HK-2 (cell line): ENCODE data around the gene CLDN11.

Experiments
- DNase-seq: peaks from one replicate; pipeline ENCODE4 v3.0.0-alpha.2; 2018; ENCODE audit not compliant: unreplicated experiment

Gene CLDN11

DNA sequence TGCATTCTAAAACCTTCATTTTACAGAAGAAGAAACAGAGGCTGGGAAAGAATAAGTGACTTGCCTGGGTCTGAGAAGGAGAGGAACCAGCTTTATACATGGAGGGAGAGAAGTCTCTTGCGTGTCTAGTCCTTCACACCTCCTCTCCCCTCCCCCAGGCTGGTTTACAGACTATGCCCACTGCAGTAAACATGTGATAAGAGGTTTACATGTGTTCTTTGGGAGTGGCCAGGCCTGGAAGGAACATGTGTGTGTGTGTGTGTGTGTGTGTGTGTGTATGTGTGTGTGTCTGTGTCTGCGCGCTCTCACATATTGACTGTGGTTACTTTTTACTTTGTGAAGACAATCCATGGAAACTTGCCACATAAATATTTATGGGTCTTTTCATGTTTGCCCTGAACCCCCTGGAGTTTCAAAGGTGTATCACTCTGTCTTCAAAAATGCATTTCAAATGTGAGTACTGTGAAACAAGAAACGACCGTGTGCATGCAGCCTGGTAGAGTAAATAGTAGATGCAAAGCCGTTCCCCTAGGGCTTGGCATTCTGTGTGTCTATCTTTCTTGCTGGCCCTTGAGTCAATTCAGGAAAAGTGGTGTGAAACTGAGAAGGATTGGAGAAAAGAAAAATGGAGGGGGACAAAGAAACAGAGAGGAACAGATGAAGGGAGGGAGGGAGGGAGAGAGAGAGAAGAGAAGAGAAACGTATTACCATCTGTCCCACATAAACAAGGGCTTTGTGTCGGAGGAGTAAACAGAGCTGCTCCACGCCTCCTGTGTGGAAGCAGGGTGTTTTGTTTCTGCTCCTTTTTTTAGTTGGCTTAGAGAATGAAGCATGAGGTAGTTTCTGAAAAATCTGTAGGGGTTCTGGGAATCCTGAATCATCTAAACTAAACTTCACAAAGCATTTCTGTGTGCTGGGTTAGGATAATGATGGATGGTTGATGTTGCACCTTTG, 51.7 kb downstream of the CLDN11 start:
- no peak for DNase-seq

DNA sequence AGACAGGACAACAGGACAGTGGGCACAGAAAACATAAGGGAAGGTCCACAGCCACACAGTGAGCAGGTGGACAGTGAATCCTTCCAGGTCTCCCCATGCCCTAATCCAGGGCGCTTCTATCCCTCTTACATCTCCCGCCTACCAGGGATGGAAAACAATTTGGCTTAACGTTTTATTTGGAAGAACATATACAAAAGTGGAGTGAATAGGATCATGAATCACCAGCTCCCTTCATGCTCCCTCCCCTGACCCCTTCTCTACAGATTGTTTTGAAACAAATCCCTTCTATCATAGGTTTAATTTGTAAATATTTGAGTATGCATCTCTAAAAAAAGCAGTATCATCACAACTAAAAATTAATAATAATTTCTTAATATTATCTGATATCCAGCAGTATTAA, 52.5 kb downstream of the CLDN11 start:
- DNase-seq: no peak

GRCh38 chr3:170473358-170473757, 54.7 kb downstream of the CLDN11 start:
- DNase-seq: no peak

DNA sequence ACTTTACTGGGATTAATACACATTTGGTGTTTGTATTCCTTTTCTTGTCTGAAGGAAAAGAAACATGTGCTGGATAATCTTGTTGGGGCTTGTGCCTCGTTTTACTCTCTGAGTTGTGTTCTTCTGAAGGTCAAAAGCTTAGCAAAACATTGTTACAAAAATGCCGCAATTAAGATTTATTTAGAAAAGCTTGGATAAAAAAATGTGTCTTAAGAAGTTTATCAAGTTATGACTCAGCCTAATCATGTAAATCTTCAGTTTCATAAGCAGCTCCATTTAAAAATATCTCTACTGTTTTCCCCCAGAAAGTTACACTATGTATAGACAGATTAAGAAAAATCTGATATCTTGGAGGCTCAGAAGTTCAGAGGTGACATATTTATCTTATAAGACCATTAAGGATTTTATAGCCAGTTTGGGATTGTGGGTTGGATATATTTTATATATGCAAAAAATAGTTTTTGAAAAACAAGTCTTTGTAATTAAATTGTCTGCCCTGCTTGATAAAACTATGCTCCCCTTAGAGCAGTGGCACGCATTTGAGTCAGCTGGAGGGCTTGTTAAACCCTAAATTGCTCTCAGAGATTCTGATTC, 56.5 kb downstream of the CLDN11 start:
- no peak for DNase-seq

- DNase-seq: no peak
These were observed 57.6 kb downstream of the CLDN11 start for GRCh38 chr3:170476291-170476690.

DNA sequence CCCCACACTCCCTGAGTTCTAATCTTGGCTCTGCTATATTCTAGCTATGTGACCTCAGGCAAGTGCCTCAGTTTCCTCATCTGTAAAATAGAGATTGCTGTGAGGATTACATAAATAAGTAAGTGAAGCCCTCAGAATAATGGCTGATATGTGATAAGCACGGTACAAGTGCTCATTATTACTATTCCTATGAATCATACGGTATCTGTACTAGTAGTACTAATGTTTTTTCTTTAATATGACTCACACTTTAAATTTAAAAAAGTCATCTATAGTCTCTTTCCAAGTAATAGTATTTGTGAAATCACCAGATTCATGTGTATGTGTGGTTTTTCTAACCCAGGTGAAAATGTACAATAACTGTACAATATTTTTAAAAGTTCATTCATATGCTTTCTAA, 58.7 kb downstream of the CLDN11 start:
- DNase-seq: no peak

DNA sequence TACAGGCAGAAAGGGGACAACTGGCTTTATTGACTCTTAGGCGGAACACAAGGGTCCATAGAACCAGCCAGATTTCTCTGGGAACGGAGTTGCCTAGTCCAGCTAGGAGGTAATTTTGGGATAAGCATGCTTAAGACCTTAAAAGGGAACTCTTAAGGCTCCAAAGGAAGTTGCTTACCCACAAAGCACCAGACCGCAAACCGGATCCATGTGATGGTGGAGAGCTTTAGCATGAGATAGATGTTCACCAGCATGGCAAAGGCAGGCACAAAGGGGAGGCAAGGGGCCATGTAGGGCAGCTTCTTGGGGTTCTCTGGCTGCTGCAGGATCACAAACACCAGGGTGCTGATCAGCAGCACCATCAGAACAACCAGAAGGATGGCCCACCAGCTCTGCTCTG, 61.4 kb downstream of the CLDN11 start:
- no peak for DNase-seq

- no peak for DNase-seq
These were observed 63.5 kb downstream of the CLDN11 start for GRCh38 chr3:170482199-170482598.

GRCh38 chr3:170483485-170484262, 65.0 kb downstream of the CLDN11 start:
- DNase-seq: no peak
